Measurements from ENCODE around the gene MPZL1.

GRCh38 chr1:167799747-167800146 lies 78.0 kb downstream of the MPZL1 start:
- TF ChIP-seq CTCF (IDR thresholded peaks at IDR 0.05): no peak
- TF ChIP-seq EP300 (IDR thresholded peaks at IDR 0.05): no peak
